GM12892 (cell line): ENCODE measurements around the gene STK33.
"Not testable (repeated sequence)": the region's sequence is repeated elsewhere in the genome, so short reads cannot be mapped to it uniquely, and the experiment has no call there.

Source experiments
- POLR2A ChIP-seq: IDR thresholded peaks from 2 replicates; pipeline ENCODE4 v1.6.1; 2011; ENCODE audit warnings: low read depth, low read length, control low read depth
- POLR2AphosphoS5 ChIP-seq: IDR thresholded peaks from 2 replicates; pipeline ENCODE4 v1.6.1; 2011; ENCODE audit warnings: low read depth, low read length, control low read depth

- TF ChIP-seq POLR2A, POLR2AphosphoS5: not testable (repeated sequence)
These were observed 126.7 kb downstream of the STK33 start for GRCh38 chr11:8467356-8467755.
